ENCODE results near the gene KRTAP26-1.

GRCh38 chr21:30305136-30305535 is 15.0 kb downstream of the KRTAP26-1 start:
- TF ChIP-seq, protein P1, sequence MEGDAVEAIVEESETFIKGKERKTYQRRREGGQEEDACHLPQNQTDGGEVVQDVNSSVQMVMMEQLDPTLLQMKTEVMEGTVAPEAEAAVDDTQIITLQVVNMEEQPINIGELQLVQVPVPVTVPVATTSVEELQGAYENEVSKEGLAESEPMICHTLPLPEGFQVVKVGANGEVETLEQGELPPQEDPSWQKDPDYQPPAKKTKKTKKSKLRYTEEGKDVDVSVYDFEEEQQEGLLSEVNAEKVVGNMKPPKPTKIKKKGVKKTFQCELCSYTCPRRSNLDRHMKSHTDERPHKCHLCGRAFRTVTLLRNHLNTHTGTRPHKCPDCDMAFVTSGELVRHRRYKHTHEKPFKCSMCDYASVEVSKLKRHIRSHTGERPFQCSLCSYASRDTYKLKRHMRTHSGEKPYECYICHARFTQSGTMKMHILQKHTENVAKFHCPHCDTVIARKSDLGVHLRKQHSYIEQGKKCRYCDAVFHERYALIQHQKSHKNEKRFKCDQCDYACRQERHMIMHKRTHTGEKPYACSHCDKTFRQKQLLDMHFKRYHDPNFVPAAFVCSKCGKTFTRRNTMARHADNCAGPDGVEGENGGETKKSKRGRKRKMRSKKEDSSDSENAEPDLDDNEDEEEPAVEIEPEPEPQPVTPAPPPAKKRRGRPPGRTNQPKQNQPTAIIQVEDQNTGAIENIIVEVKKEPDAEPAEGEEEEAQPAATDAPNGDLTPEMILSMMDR (conservative IDR thresholded peaks at IDR 0.05; ENCODE audit: low read length) = no peak
- TF ChIP-seq EZH2phosphoT487 (IDR thresholded peaks at IDR 0.05; ENCODE audit: borderline replicate concordance) = no peak
